AG08396 (cell line): Measurements from ENCODE around the gene MYO9B.
"Not testable (repeated sequence)": the region's sequence is repeated elsewhere in the genome, so short reads cannot be mapped to it uniquely, and the experiment has no call there.

Experiments used
- DNase-seq: peaks from one replicate; pipeline ENCODE4 v3.0.0; 2012; ENCODE audit warnings: low spot score, mixed read lengths

The MYO9B gene

GRCh38 chr19:17113127-17113785, 37.7 kb downstream of the MYO9B start:
- no peak for DNase-seq

- DNase-seq: peak; percentile 43
Measured at GRCh38 chr19:17114414-17114831, 38.8 kb downstream of the MYO9B start.

GRCh38 chr19:17116996-17117702, 41.6 kb downstream of the MYO9B start:
- DNase-seq: no peak

- no peak for DNase-seq
Measured at GRCh38 chr19:17118957-17119356, 43.4 kb downstream of the MYO9B start.

- peak; percentile 51 for DNase-seq
Measured at GRCh38 chr19:17121736-17122293, 46.2 kb downstream of the MYO9B start.

- no peak for DNase-seq
Measured at GRCh38 chr19:17123041-17123440, 47.5 kb downstream of the MYO9B start.

GRCh38 chr19:17124025-17124424, 48.4 kb downstream of the MYO9B start:
- DNase-seq: no peak

- no peak for DNase-seq
Measured at GRCh38 chr19:17125062-17125727, 49.6 kb downstream of the MYO9B start.

GRCh38 chr19:17125728-17126677, 50.4 kb downstream of the MYO9B start:
- peak; percentile 43 for DNase-seq

- DNase-seq: no peak
Measured at GRCh38 chr19:17127671-17128070, 52.1 kb downstream of the MYO9B start.

GRCh38 chr19:17128403-17128802, 52.8 kb downstream of the MYO9B start:
- no peak for DNase-seq

GRCh38 chr19:17128820-17129219, 53.2 kb downstream of the MYO9B start:
- no peak for DNase-seq

GRCh38 chr19:17129377-17129776, 53.8 kb downstream of the MYO9B start:
- DNase-seq: no peak

- DNase-seq: peak; percentile 87
Measured at GRCh38 chr19:17135001-17135853, 59.6 kb downstream of the MYO9B start.

GRCh38 chr19:17136021-17136420, 60.4 kb downstream of the MYO9B start:
- no peak for DNase-seq

GRCh38 chr19:17136617-17137016, 61.0 kb downstream of the MYO9B start:
- DNase-seq: no peak

- DNase-seq: no peak
Measured at GRCh38 chr19:17137417-17137816, 61.8 kb downstream of the MYO9B start.

- not testable (repeated sequence) for DNase-seq
Measured at GRCh38 chr19:17138052-17138846, 62.7 kb downstream of the MYO9B start.

- no peak for DNase-seq
Measured at GRCh38 chr19:17138937-17139598, 63.5 kb downstream of the MYO9B start.
